NB4 (cell line): ENCODE data around the gene LEMD2.

Source experiments
- DNase-seq: peaks from one replicate; pipeline ENCODE4 v3.0.0; 2010; ENCODE audit warnings: low read depth
- H3K4me3 ChIP-seq: one replicate; pipeline ENCODE4 v1.5.1; 2011; ENCODE audit warnings: mild to moderate bottlenecking, low read depth, low read length, moderate library complexity
- CTCF ChIP-seq: IDR thresholded peaks from one replicate; pipeline ENCODE4 v1.5.1; 2012; ENCODE audit warnings: low read depth, low read length
- MAX ChIP-seq: IDR thresholded peaks from 2 replicates; pipeline ENCODE4 v1.6.1; 2011; ENCODE audit warnings: low read depth, low read length
- MYC ChIP-seq: IDR thresholded peaks from 2 replicates; pipeline ENCODE4 v1.6.1; 2011; ENCODE audit warnings: low read depth, low read length
- POLR2A ChIP-seq: IDR thresholded peaks from 2 replicates; pipeline ENCODE4 v1.6.1; 2011; ENCODE audit warnings: mild to moderate bottlenecking; ENCODE audit not compliant: insufficient read length; ENCODE audit errors: extremely low read depth

Gene LEMD2

GRCh38 chr6:33797626-33798342, 8.9 kb upstream of the LEMD2 start:
- no peak for DNase-seq
- TF ChIP-seq POLR2A, result no peak
- TF ChIP-seq MAX, result no peak
- TF ChIP-seq CTCF, result no peak
- no peak for TF ChIP-seq MYC

GRCh38 chr6:33794910-33795623, 6.1 kb upstream of the LEMD2 start:
- H3K4me3 ChIP-seq, result no peak overlapping the region
- TF ChIP-seq MAX (no peak), CTCF (no peak)
- no peak for DNase-seq

More at GRCh38 chr6:33797626-33798342, 8.9 kb upstream of the LEMD2 start:
- H3K4me3 ChIP-seq, result no peak overlapping the region

GRCh38 chr6:33792981-33793380, 4.1 kb upstream of the LEMD2 start:
- TF ChIP-seq POLR2A (no peak), MAX (no peak), CTCF (no peak), MYC (no peak)
- no peak for DNase-seq

GRCh38 chr6:33791620-33792019, 2.7 kb upstream of the LEMD2 start:
- no peak for TF ChIP-seq MAX
- no peak for TF ChIP-seq POLR2A
- TF ChIP-seq MYC, result no peak
- no peak for TF ChIP-seq CTCF
- no peak overlapping the region for H3K4me3 ChIP-seq
- no peak for DNase-seq

More at GRCh38 chr6:33792981-33793380, 4.1 kb upstream of the LEMD2 start:
- H3K4me3 ChIP-seq, result no peak overlapping the region

GRCh38 chr6:33790910-33791309, 2.0 kb upstream of the LEMD2 start:
- no peak overlapping the region for H3K4me3 ChIP-seq
- DNase-seq, result no peak
- TF ChIP-seq MYC (no peak), CTCF (no peak), MAX (no peak), POLR2A (no peak)
